GM21515 (cell line): ENCODE results near the gene DENND6B.
"Not testable (repeated sequence)": the region's sequence is repeated elsewhere in the genome, so short reads cannot be mapped to it uniquely, and the experiment has no call there.

Source experiments
- ATAC-seq: cut with Tn5 transposase; IDR thresholded peaks from one replicate; pipeline ENCODE4 v1.9.1; 2021; ENCODE audit not compliant: unreplicated experiment

The DENND6B gene

DNA sequence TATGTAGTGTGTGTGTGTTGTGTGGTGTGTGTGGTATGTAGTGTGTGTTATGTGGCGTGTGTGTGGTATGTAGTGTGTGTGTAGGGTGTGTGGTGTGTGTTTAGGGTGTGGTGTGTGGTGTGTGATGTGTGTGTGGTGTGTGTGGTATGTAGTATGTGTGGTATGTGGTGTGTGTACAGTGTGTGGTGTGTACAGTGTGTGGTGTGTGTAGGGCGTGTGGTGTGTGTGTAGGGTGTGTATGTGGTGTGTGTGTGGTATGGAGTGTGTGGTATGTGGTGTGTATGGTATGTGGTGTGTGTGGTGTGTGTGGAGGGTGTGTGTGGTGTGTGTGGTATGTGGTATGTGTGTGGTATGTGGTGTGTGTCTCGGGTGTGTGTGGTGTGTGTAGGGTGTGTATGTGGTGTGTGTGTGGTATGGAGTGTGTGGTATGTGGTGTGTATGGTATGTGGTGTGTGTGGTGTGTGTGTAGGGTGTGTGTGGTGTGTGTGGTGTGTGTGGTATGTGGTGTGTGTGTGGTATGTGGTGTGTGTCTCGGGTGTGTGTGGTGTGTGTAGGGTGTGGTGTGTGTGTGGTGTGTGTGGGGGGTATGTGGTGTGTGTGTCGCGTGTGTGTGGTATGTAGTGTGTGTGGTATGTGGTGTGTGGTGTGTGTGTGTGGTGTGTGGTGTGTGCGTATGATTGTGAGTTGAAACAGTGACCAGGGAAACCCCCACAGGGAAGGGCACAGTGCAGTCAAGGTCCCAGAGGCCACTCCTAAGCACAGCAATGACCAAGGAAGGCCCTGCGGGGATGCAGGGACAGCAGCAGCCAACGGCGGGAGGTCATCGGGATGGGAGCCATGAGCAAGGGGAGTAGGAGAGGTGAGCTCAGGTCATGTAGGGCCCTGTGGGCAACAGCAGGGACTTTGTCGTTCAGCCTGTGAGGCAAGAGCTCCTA, 13.4 kb upstream of the DENND6B start:
- no peak for ATAC-seq

- no peak for ATAC-seq
Observed at GRCh38 chr22:50338860-50339462, 12.1 kb upstream of the DENND6B start.

GRCh38 chr22:50338042-50338573, 11.3 kb upstream of the DENND6B start:
- no peak for ATAC-seq

GRCh38 chr22:50337262-50338041, 10.6 kb upstream of the DENND6B start:
- no peak for ATAC-seq

GRCh38 chr22:50334433-50334832, 7.6 kb upstream of the DENND6B start:
- not testable (repeated sequence) for ATAC-seq

- no peak for ATAC-seq
Observed at GRCh38 chr22:50329236-50329635, 2.4 kb upstream of the DENND6B start.

DNA sequence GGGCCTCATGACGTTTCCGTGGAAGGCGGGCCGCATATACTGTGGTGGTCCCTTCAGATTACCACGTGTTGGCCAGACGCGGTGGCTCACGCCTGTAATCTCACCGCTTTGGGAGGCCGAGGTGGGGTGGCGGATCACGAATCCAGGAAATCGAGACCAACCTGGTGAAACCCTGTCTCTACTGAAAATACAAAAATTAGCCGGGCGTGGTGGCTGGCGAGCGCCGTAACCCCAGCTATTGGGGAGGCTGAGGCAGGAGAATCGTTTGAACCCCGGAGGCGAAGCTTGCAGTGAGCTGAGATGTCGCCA, 853 bp upstream of the DENND6B start:
- no peak for ATAC-seq

GRCh38 chr22:50326225-50326955, 422 bp downstream of the DENND6B start:
- peak; percentile 5 for ATAC-seq

- ATAC-seq, result no peak
Observed at GRCh38 chr22:50325444-50326224, 1.2 kb downstream of the DENND6B start.

- ATAC-seq, result no peak
Observed at GRCh38 chr22:50323900-50324299, 2.9 kb downstream of the DENND6B start.

GRCh38 chr22:50322382-50323104, 4.3 kb downstream of the DENND6B start:
- ATAC-seq, result not testable (repeated sequence)

DNA sequence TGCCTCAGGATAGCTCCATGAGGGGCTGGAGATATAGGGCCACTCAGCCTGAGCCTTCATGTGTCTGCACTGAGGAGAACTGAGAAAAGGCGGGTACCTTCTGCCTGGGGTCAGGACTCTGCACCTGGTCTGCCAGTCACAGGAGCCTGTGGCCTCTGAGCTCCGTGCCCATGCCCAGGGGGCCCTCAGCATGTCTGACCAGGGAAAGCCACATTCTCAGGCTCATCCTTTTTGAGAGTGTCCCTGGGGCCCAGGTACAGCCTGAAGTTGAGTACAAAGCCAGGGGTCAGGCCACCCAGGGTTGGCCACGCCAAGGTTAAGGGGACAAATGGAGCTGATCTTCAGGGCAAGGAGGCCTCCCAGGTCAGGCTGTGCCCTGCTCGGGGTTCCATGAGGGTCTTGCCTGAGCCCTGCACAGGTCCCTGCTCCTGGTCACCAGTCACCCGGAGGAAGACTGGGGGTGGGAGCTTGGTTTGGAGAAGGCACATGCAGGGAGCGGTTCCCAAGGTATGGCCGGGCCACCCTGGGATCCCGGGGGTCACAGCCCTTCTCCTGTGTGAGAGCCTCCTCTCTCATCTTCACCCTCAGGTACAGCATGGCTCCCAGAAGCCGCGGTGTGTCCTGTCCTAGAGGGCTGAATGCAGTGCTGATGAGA, 6.0 kb downstream of the DENND6B start:
- ATAC-seq, result no peak

- no peak for ATAC-seq
Observed at GRCh38 chr22:50320116-50320515, 6.7 kb downstream of the DENND6B start.

DNA sequence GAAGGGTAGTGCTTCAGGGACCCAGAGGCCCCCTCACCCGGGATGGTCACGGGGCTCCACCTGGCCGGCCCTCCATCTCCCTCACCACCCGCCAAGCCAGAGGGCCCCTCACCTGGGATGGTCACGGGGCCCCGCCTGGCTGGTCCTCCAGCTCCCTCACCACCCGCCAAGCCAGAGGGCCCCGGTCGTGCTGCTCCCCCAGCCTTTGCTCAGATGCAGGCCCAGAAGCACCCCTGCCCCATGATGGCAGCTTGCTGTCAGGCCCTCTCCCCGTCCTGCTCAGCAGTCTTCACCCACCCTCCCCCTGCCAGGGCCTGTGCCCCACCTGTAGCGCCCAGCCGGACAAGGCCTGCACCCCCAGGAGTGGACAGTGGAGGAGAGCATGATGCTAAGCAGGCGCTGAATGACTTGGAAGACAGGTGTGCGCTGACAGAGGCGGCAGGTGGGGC, 7.3 kb downstream of the DENND6B start:
- no peak for ATAC-seq

DNA sequence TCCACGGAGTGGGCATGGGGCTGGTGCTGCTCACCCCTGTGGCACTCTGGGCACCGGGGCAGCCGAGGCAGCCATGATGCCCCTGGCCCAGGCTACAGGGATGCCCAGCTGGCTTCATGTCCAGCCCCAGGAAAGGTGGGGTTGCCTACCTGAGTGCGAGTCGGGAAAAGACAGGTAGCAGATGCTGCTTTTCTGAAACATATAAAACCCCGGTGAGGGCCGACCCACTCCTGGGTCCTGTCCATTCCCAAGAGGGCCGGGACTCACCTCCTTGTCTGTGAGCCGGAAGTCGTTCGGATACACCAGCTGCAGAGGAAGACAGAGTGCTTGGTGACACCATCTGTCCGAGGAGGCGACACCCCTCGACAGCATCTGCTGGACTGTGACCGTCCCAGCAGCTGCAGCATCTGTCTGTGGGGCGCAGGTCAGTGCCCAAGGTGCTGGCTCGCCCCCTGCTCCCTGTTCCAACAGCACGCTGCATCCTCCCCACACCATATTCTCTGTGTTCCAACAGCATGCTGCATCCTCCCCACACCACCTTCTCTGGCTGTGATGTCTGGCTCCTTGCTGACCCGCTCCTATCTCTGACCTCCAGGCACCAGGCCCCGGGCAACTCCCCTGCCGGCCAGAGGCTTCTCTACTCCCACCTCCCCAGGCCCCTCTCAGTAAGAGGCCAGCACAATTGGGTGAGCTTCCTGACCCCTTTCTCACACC, 8.0 kb downstream of the DENND6B start:
- ATAC-seq, result no peak

GRCh38 chr22:50318356-50318697, 8.5 kb downstream of the DENND6B start:
- ATAC-seq, result no peak

DNA sequence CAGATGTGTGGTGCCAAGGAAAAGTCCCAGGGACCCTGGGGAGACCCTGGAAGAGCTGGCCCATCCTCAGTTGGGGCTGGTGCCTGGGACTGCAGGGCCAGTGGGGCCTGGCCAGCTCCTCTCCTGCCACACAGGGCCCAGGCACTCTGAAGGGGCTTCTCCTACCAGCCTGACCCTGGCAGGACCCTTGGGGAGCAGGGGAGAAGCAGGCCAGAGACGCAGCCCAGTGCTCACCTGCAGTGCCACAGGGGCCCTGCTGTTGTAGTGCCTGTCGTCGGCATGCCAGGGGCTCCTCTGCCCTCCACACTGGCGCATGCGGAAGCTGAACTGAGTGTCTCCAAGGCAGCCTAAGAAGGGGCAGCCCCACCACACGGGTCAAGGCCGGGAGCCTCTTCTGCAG, 9.1 kb downstream of the DENND6B start:
- no peak for ATAC-seq

DNA sequence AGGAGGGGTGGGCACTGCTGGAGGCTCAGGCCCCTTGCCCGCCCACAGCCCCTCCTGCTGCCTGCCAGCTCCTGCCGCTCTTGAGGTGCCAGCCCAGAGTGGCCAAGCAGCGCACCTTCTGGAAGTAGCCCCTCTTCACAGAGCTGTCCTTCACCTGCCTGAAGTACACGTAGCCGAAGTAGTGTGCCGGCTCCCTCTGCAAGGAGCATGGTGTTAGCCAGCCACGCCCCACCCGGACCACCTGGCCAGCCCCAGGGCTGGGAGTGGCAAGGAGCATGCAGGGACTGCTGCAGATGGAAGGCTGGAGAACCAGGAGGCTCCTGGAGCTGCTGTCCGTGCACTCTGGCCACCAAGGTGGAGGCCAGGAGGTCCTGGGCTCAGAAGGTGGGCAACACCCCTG, 9.6 kb downstream of the DENND6B start:
- ATAC-seq, result no peak
